HepG2 (cell line): Measurements from ENCODE around the gene LITAFD. TPM values are rescaled to one million over a fixed set of nuclear protein-coding genes. Genes with fewer than 3 reads are reported as not detected.

ENCODE experiments used
- ATAC-seq: fragments of 200-7000 bp; cut with Tn5 transposase; 3 replicates; pipeline ENCODE4 v1.9.1; 2020; ENCODE audit warnings: mild to moderate bottlenecking, moderate library complexity
- BruUV-seq: library from RNA; stranded (reverse); fragments of 400-500 nt; replicated peaks from 2 replicates; lab custom pipeline; 2021; lab: Mats Ljungman, UMichigan
- CTCF ChIA-PET: fragments of 300-600 bp; formaldehyde crosslinking; extraction: SDS; loops from one replicate; lab custom pipeline; 2021; ENCODE audit warnings: low total read pairs, inconsistent platforms, low intra/inter-chr PET ratio; lab: Yijun Ruan, JAX
- POLR2A ChIA-PET: fragments of 350-600 bp; sonication (Branson Sonifier 250); formaldehyde crosslinking; loops from one replicate; lab custom pipeline; 2020; ENCODE audit warnings: antibody characterized with exemption, inconsistent platforms; lab: Yijun Ruan, JAX
- DNase-seq: peaks from one replicate; pipeline ENCODE4 v3.0.0-alpha.2; 2015; ENCODE audit warnings: low spot score
- FAIRE-seq: peaks from 3 replicates; lab custom pipeline; 2011; peaks lifted over from hg19 to GRCh38; lab: Jason Lieb, UNC
- H2AFZ ChIP-seq: one replicate; pipeline ENCODE4 v1.6.1; 2011; ENCODE audit warnings: low read length, inconsistent platforms
- H3K27ac ChIP-seq: fragments of 300-600 bp; 3 replicates; pipeline ENCODE4 v1.8.0; 2011; ENCODE audit warnings: mixed run types, mild to moderate bottlenecking, mixed read lengths, low read length, inconsistent platforms; ENCODE audit not compliant: insufficient read depth; ENCODE audit errors: extremely low read length
- H3K27me3 ChIP-seq, 2 experiments: fragments of 200-600 bp in 1 of 2; 2 replicates in 1 of 2; 3 replicates in 1 of 2; pipeline versions ENCODE4 v1.6.0 to v1.8.0; 2011; ENCODE audit warnings: low read length in 2 of 2, mild to moderate bottlenecking in 2 of 2, moderate library complexity in 2 of 2, inconsistent platforms in 1 of 2; ENCODE audit not compliant: insufficient read depth in 2 of 2, control insufficient read depth in 1 of 2
- H3K36me3 ChIP-seq, 2 experiments: fragments of 200-600 bp in 1 of 2; replicated peaks in 1 of 2; 2 replicates in 1 of 2; 3 replicates in 1 of 2; pipeline versions ENCODE4 v1.5.1 to v1.8.0; 2011; ENCODE audit warnings: low read length in 2 of 2, inconsistent platforms in 1 of 2; ENCODE audit not compliant: insufficient read depth in 2 of 2, control insufficient read depth in 1 of 2
- H3K4me1 ChIP-seq: 2 replicates; pipeline ENCODE4 v1.5.1; 2012; ENCODE audit warnings: low read length, inconsistent platforms; ENCODE audit not compliant: insufficient read depth
- H3K4me2 ChIP-seq: 2 replicates; pipeline ENCODE4 v1.6.0; 2011; ENCODE audit warnings: low read depth, low read length, inconsistent platforms
- H3K4me3 ChIP-seq, 3 experiments: fragments of 200-600 bp in 1 of 3; sonication (generic), shearing (Covaris generic) in 1 of 3; replicated peaks in 1 of 3; 2 replicates each; pipeline ENCODE4 v1.5.1; 2011 to 2016; ENCODE audit warnings: low read length in 3 of 3, inconsistent platforms in 2 of 3, low read depth in 2 of 3, mild to moderate bottlenecking in 2 of 3, control low read depth in 1 of 3, mixed read lengths in 1 of 3; ENCODE audit not compliant: insufficient read depth in 1 of 3
- H3K79me2 ChIP-seq: one replicate; pipeline ENCODE4 v1.6.1; 2011; ENCODE audit warnings: low read length, inconsistent platforms; ENCODE audit not compliant: insufficient read depth
- H3K9ac ChIP-seq: 2 replicates; pipeline ENCODE4 v1.6.0; 2011; ENCODE audit warnings: mild to moderate bottlenecking, low read depth, low read length, inconsistent platforms; ENCODE audit not compliant: insufficient read depth
- H3K9me3 ChIP-seq: 2 replicates; pipeline ENCODE4 v1.5.1; 2012; ENCODE audit warnings: mild to moderate bottlenecking, low read length
- H4K20me1 ChIP-seq: 2 replicates; pipeline ENCODE4 v1.6.0; 2011; ENCODE audit warnings: inconsistent platforms, mild to moderate bottlenecking, low read length, moderate library complexity; ENCODE audit not compliant: insufficient read depth
- BRD4 ChIP-seq: sonication (generic); formaldehyde crosslinking; IDR thresholded peaks from 2 replicates; pipeline ENCODE4 v1.4.0; 2020; ENCODE audit warnings: missing genetic modification reagents
- FOSL1 ChIP-seq: sonication (generic); formaldehyde crosslinking; IDR thresholded peaks from 2 replicates; pipeline ENCODE4 v1.9.0; 2021; ENCODE audit warnings: missing genetic modification reagents, borderline replicate concordance
- HNRNPK ChIP-seq: fragments of 200-400 bp; formaldehyde crosslinking; IDR thresholded peaks from 2 replicates; pipeline ENCODE4 v1.6.1; 2018; ENCODE audit warnings: low read length, low read depth, moderate library complexity, mild to moderate bottlenecking; ENCODE audit not compliant: poor library complexity, severe bottlenecking
- JUNB ChIP-seq: sonication (generic); formaldehyde crosslinking; IDR thresholded peaks from 2 replicates; pipeline ENCODE4 v1.8.0; 2022; ENCODE audit warnings: missing genetic modification reagents, mild to moderate bottlenecking, borderline replicate concordance
- KDM5A ChIP-seq: fragments of 200-600 bp; sonication (generic); IDR thresholded peaks from 2 replicates; pipeline ENCODE4 v1.7.0; 2018; ENCODE audit warnings: antibody characterized with exemption, mild to moderate bottlenecking, low read length, borderline replicate concordance
- KLF9 ChIP-seq: IDR thresholded peaks from 2 replicates; pipeline ENCODE4 v1.6.1; 2016; ENCODE audit warnings: low read depth
- MTA3 ChIP-seq: sonication (generic); formaldehyde crosslinking; IDR thresholded peaks from 2 replicates; pipeline ENCODE4 v1.4.0; 2020; ENCODE audit warnings: missing genetic modification reagents
- NBN ChIP-seq: fragments of 450-650 bp; conservative IDR thresholded peaks from 2 replicates; pipeline ENCODE4 v1.6.1; 2017
- POLR2AphosphoS2 ChIP-seq: IDR thresholded peaks from 2 replicates; pipeline ENCODE4 v1.6.1; 2011; ENCODE audit warnings: low read depth, low read length, improper control_type of control experiment
- POLR2G ChIP-seq: fragments of 200-400 bp; formaldehyde crosslinking; IDR thresholded peaks from 2 replicates; pipeline ENCODE4 v1.6.1; 2018; ENCODE audit warnings: mild to moderate bottlenecking, low read depth, low read length, moderate library complexity
- RFXANK ChIP-seq: IDR thresholded peaks from 2 replicates; pipeline ENCODE4 v1.6.1; 2016
- SCMH1 ChIP-seq: sonication (generic); formaldehyde crosslinking; IDR thresholded peaks from 2 replicates; pipeline ENCODE4 v1.9.0; 2021; ENCODE audit warnings: missing genetic modification reagents, mild to moderate bottlenecking, borderline replicate concordance
- SKI ChIP-seq: fragments of 450-650 bp; IDR thresholded peaks from one replicate; pipeline ENCODE4 v1.6.1; 2018; ENCODE audit warnings: mild to moderate bottlenecking; ENCODE audit not compliant: partially characterized antibody
- TEAD3 ChIP-seq: optimal IDR thresholded peaks from 2 replicates; pipeline ENCODE3; 2016; ENCODE audit warnings: borderline replicate concordance
- ZMAT3 ChIP-seq: sonication (generic); formaldehyde crosslinking; conservative IDR thresholded peaks from 2 replicates; pipeline ENCODE4 v1.7.0; 2021; ENCODE audit warnings: missing genetic modification reagents
- ZNF138 ChIP-seq: sonication (generic); formaldehyde crosslinking; IDR thresholded peaks from 2 replicates; pipeline ENCODE4 v1.5.0; 2020; ENCODE audit warnings: mild to moderate bottlenecking, low read depth, missing genetic modification reagents
- ZNF549 ChIP-seq: sonication (generic); formaldehyde crosslinking; IDR thresholded peaks from 2 replicates; pipeline ENCODE4 v1.5.0; 2020; ENCODE audit warnings: missing genetic modification reagents
- ZNF572 ChIP-seq: sonication (generic); formaldehyde crosslinking; IDR thresholded peaks from 2 replicates; pipeline ENCODE4 v1.5.1; 2020; ENCODE audit warnings: mild to moderate bottlenecking, missing genetic modification reagents
- ZNF577 ChIP-seq: sonication (generic); formaldehyde crosslinking; IDR thresholded peaks from 2 replicates; pipeline ENCODE4 v1.4.0; 2020; ENCODE audit warnings: mild to moderate bottlenecking, low read depth, missing genetic modification reagents, borderline replicate concordance
- ZSCAN25 ChIP-seq: sonication (generic); formaldehyde crosslinking; IDR thresholded peaks from 2 replicates; pipeline ENCODE4 v1.8.0; 2022; ENCODE audit warnings: mild to moderate bottlenecking, missing genetic modification reagents
- WGBS: methylation state at CpG from one replicate; pipeline ENCODE4 v1.1.6; 2017; ENCODE audit warnings: low lambda C conversion rate; 5-methylcytosine and 5-hydroxymethylcytosine counted together
- in situ Hi-C: cut with HindIII; loops from 2 replicates; pipeline ENCODE4 v1.10.0; 2017; ENCODE audit warnings: low pct_unique_long_range_greater_than_20kb; ENCODE audit not compliant: extremely low pct_ligation_motif_present
- intact Hi-C: fragments of 100-400 bp; cut with micrococcal nuclease; formaldehyde crosslinking; loops from one replicate; pipeline ENCODE4 v1.10.0; 2022; ENCODE audit not compliant: unreplicated experiment
- polyA plus RNA-seq, 8 experiments: library from polyadenylated mRNA; depleted of rRNA in 3 of 8; stranded (reverse) in 7 of 8; unstranded in 1 of 8; fragments of >200 nt; fragmentation: Illumina TruSeq in 4 of 8; extraction: Trizol in 4 of 8; gene quantifications; 2 replicates each; pipeline versions ENCODE4 v1.2.1 to v1.2.3, GENCODE V29; 2011 to 2016; ENCODE audit warnings: low read depth in 4 of 8, missing spikeins in 1 of 8, mixed read lengths in 1 of 8; ENCODE audit not compliant: insufficient read depth in 1 of 8
- total RNA-seq, 5 experiments: library from RNA; depleted of rRNA; stranded (reverse); fragments of >200 nt; fragmentation: Illumina TruSeq; extraction: Trizol; gene quantifications; 2 replicates each; pipeline ENCODE4 v1.2.3, GENCODE V29; 2016; ENCODE audit warnings: low read depth in 1 of 5
- TF ChIP-seq, protein P1 (sequence below): sonication (generic); formaldehyde crosslinking; IDR thresholded peaks from 2 replicates; pipeline ENCODE4 v1.5.1; 2020; ENCODE audit warnings: missing genetic modification reagents, mild to moderate bottlenecking, borderline replicate concordance
- TF ChIP-seq, protein P2 (sequence below): sonication (generic); formaldehyde crosslinking; IDR thresholded peaks from 2 replicates; pipeline ENCODE4 v1.5.0; 2020; ENCODE audit warnings: mild to moderate bottlenecking, missing genetic modification reagents, moderate library complexity

The LITAFD gene
- total and polyA plus RNA-seq, 2 of the 13 experiments (the other 11 are each of a cell fraction or from before 2014, with no cell fraction given), result not detected

DNA sequence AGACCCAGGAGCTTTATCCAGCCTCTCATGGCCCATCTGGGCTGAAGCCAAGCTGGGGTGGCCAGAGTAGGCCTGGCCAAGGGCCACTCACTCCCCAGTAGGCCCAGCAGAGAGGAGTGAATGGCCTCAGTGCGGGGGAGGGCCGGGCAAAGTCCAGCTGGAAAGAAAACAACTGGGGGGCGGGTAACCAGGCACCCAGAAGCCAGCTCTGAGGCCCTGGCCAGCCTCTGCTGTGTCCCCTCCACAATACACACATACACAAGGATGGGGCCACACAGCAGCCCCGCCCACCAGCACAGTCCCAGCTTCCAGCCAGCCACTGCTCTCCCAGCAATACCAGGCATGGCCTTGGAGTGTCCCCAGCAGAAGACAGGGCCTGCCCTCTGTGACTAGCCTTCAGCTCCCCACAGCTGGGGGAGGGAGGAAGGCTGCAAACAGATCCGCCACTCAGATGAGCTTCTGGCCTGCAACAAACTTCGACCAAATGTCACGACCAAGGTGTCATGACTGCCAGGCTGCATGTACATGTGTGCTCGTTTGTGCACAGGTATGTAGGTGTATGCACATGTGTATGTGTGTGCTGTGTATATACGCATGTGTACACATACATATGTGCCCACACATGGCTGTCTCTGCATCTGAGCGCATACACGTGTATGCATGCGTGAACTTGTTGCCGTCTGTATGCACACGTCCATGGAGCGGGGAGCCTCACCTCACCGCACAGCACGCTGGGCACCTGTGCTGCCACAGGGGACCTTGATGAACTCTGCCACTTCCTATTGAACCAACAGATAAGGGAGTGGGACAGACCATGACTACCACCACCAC is 18.3 kb upstream of the LITAFD start:
- CTCF ChIA-PET, result interaction anchor here (1.4 to 1.9 kb wide), 2 partner anchors 10 to 16 kb away, joined by 7 to 14 read pairs; no protein-coding TSS in a partner anchor
- Histone ChIP-seq H3K36me3 (peaks cover 4 to 8% of the 10 kb centered on the region in 2 experiments; a peak in 3 of 5 replicates), H3K4me1 (peaks cover 81% of the 10 kb centered on the region), H4K20me1 (peaks cover 57% of the 10 kb centered on the region; the same call in 1 of the 2 replicates), H3K9me3 (no peaks in the 10 kb centered on the region), H3K9ac (peak overlapping the region; percentile 84), H3K27ac (peak overlapping the region; percentile 95), H3K79me2 (peaks cover 94% of the 10 kb centered on the region), H3K4me3 (peak overlapping the region; percentile 20 to 64 (median 27)), H3K4me2 (peak overlapping the region; percentile 91), H3K27me3 (no peaks in the 10 kb centered on the region; a peak in 1 of 5 replicates), H2AFZ (no peak overlapping the region)
- ATAC-seq (peak; percentile 78), FAIRE-seq (peak; percentile 99), DNase-seq (peak; percentile 100)
- POLR2A ChIA-PET, result interaction anchor here (0.5 to 10.4 kb wide), 25 partner anchors 9 to 1880 kb away, joined by 3 to 235 read pairs (median 5); partner anchors contain the start of genes HAPSTR1, LITAFD, NUBP1 and PMM2
- no TSS peak for BruUV-seq
- in situ Hi-C loops (no loop called here), intact Hi-C loops (loop anchor here (1.0 to 5.0 kb wide), 3 partner anchors 16 to 187 kb away; partner anchors contain the start of genes PMM2 and TMEM186)
- 15% methylated on average over 17 of the region's 17 CpGs for WGBS
- TF ChIP-seq SKI (peak; percentile 96), KLF9 (peak; percentile 99), ZNF138 (CRISPR knock-in tag) (peak; percentile 99), MTA3 (no peak), NBN (no peak), JUNB (CRISPR knock-in tag) (peak; percentile 77; the same call in 1 of the 2 replicates), BRD4 (CRISPR knock-in tag) (peak; percentile 67), ZNF572 (CRISPR knock-in tag) (no peak; the same call in 1 of the 2 replicates), RFXANK (CRISPR knock-in tag) (peak; percentile 86), POLR2AphosphoS2 (peak; percentile 92), POLR2G (peak; percentile 82), ZNF577 (no peak), ZSCAN25 (CRISPR knock-in tag) (peak; percentile 85; the same call in 1 of the 2 replicates), FOSL1 (CRISPR knock-in tag) (peak; percentile 65; the same call in 1 of the 2 replicates), KDM5A (no peak; the same call in 1 of the 2 replicates), SCMH1 (CRISPR knock-in tag) (no peak), HNRNPK (no peak), ZMAT3 (no peak), TEAD3 (CRISPR knock-in tag) (peak; percentile 94), ZNF549 (CRISPR knock-in tag) (no peak)
- TF ChIP-seq, protein P1, sequence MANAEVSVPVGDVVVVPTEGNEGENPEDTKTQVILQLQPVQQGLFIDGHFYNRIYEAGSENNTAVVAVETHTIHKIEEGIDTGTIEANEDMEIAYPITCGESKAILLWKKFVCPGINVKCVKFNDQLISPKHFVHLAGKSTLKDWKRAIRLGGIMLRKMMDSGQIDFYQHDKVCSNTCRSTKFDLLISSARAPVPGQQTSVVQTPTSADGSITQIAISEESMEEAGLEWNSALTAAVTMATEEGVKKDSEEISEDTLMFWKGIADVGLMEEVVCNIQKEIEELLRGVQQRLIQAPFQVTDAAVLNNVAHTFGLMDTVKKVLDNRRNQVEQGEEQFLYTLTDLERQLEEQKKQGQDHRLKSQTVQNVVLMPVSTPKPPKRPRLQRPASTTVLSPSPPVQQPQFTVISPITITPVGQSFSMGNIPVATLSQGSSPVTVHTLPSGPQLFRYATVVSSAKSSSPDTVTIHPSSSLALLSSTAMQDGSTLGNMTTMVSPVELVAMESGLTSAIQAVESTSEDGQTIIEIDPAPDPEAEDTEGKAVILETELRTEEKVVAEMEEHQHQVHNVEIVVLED, result peak; percentile 84
- TF ChIP-seq, protein P2, sequence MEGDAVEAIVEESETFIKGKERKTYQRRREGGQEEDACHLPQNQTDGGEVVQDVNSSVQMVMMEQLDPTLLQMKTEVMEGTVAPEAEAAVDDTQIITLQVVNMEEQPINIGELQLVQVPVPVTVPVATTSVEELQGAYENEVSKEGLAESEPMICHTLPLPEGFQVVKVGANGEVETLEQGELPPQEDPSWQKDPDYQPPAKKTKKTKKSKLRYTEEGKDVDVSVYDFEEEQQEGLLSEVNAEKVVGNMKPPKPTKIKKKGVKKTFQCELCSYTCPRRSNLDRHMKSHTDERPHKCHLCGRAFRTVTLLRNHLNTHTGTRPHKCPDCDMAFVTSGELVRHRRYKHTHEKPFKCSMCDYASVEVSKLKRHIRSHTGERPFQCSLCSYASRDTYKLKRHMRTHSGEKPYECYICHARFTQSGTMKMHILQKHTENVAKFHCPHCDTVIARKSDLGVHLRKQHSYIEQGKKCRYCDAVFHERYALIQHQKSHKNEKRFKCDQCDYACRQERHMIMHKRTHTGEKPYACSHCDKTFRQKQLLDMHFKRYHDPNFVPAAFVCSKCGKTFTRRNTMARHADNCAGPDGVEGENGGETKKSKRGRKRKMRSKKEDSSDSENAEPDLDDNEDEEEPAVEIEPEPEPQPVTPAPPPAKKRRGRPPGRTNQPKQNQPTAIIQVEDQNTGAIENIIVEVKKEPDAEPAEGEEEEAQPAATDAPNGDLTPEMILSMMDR (CRISPR knock-in tag), result peak; percentile 83
